Measurements from ENCODE around the gene SNAPIN.
"Not testable (repeated sequence)": the region's sequence is repeated elsewhere in the genome, so short reads cannot be mapped to it uniquely, and the experiment has no call there.

Gene SNAPIN

GRCh38 chr1:153626904-153627714, 31.4 kb upstream of the SNAPIN start, which contains the start of gene S100A13:
S100A13 (minus strand) TSS chr1:153627505; CDS start chr1:153626472, 1,033 bp downstream.
- DNase-seq: peak in 50 of 58 donors; percentile 14 to 81 (median 48)

GRCh38 chr1:153627715-153628626, 30.5 kb upstream of the SNAPIN start, which contains the start of gene S100A1:
S100A1 (plus strand) TSS chr1:153628434; CDS start chr1:153630522, 2,088 bp downstream.
- DNase-seq: peak in 53 of 58 donors; percentile 16 to 91 (median 68)

- no peak for DNase-seq
Measured at GRCh38 chr1:153628638-153629342, 29.7 kb upstream of the SNAPIN start.

- DNase-seq: no peak
Measured at GRCh38 chr1:153629343-153629665, 29.2 kb upstream of the SNAPIN start.

GRCh38 chr1:153629971-153630370, 28.5 kb upstream of the SNAPIN start:
- DNase-seq: peak in 37 of 58 donors; percentile 8 to 70 (median 40)

- no peak for DNase-seq
Measured at GRCh38 chr1:153630384-153630783, 28.1 kb upstream of the SNAPIN start.

GRCh38 chr1:153631047-153632022, 27.2 kb upstream of the SNAPIN start:
- no peak for DNase-seq

- peak in 8 of 58 donors; percentile 61 to 85 (median 74) for DNase-seq
Measured at GRCh38 chr1:153633161-153633753, 25.2 kb upstream of the SNAPIN start.

- peak; percentile 63 to 99 (median 96) for DNase-seq
Measured at GRCh38 chr1:153633754-153634665, 24.5 kb upstream of the SNAPIN start, which contains the start of gene CHTOP. CHTOP (plus strand) TSS chr1:153634066; CDS start chr1:153636589, 2,523 bp downstream.

- DNase-seq: no peak
Measured at GRCh38 chr1:153635872-153636271, 22.6 kb upstream of the SNAPIN start.

- no peak for DNase-seq
Measured at GRCh38 chr1:153636312-153636711, 22.2 kb upstream of the SNAPIN start.

- DNase-seq: no peak
Measured at GRCh38 chr1:153638261-153638660, 20.2 kb upstream of the SNAPIN start.

GRCh38 chr1:153639280-153639679, 19.2 kb upstream of the SNAPIN start:
- no peak for DNase-seq

- DNase-seq: not testable (repeated sequence)
Measured at GRCh38 chr1:153640213-153640612, 18.3 kb upstream of the SNAPIN start.

- no peak for DNase-seq
Measured at GRCh38 chr1:153640861-153641260, 17.6 kb upstream of the SNAPIN start.

GRCh38 chr1:153642161-153642560, 16.3 kb upstream of the SNAPIN start:
- no peak for DNase-seq

GRCh38 chr1:153643100-153643499, 15.4 kb upstream of the SNAPIN start:
- no peak for DNase-seq

- DNase-seq: no peak
Measured at GRCh38 chr1:153643816-153644215, 14.7 kb upstream of the SNAPIN start.
